Neural crest cell (in vitro differentiated cells): Measurements from ENCODE around the gene CASP2. TPM values are rescaled to one million over a fixed set of nuclear protein-coding genes. Genes with fewer than 3 reads are reported as not detected.

Source experiments
- DNase-seq: peaks from one replicate; pipeline ENCODE4 v3.0.0; 2021; ENCODE audit warnings: low read depth, mixed read lengths, low spot score
- H3K27ac Mint-ChIP-seq: one replicate; pipeline ENCODE4 v1.8.0; 2021; ENCODE audit warnings: mild to moderate bottlenecking, mixed read lengths; ENCODE audit not compliant: unreplicated experiment
- H3K27me3 Mint-ChIP-seq: 2 replicates; pipeline ENCODE4 v1.8.0; 2021; ENCODE audit warnings: low read depth, mild to moderate bottlenecking, mixed read lengths
- H3K36me3 Mint-ChIP-seq: 2 replicates; pipeline ENCODE4 v1.8.0; 2021; ENCODE audit warnings: low read depth, mild to moderate bottlenecking, mixed read lengths
- H3K4me1 Mint-ChIP-seq: 2 replicates; pipeline ENCODE4 v1.8.0; 2021; ENCODE audit warnings: mixed read lengths
- H3K4me3 Mint-ChIP-seq: one replicate; pipeline ENCODE4 v1.8.0; 2021; ENCODE audit warnings: mild to moderate bottlenecking, mixed read lengths
- H3K9me3 Mint-ChIP-seq: 2 replicates; pipeline ENCODE4 v1.8.0; 2021; ENCODE audit warnings: mixed read lengths
- long read RNA-seq: library from polyadenylated mRNA; unstranded; transcript quantifications from one replicate; pipeline ENCODE4 v2.0.0, GENCODE V29; 2020
- total RNA-seq: library from RNA; stranded (reverse); gene quantifications from 2 replicates; pipeline ENCODE4 v1.2.1, GENCODE V29; 2021
- TF ChIP-seq, protein P1 (sequence below): fragments of 200-600 bp; sonication (generic); conservative IDR thresholded peaks from 2 replicates; pipeline ENCODE4 v1.5.0; 2021; ENCODE audit warnings: antibody characterized with exemption, mild to moderate bottlenecking

CASP2 gene
- total RNA-seq, result 72.8 and 76.2 TPM in 2 replicates
- long read RNA-seq, full-length matches to known transcripts, result 1 of 8 reads
- long read RNA-seq, partial matches to known transcripts, result 0 of 8 reads
- long read RNA-seq, other reads (novel, unspliced or antisense), result 7 of 8 reads

- H3K9me3 Mint-ChIP-seq, result peaks cover 10% of the 10 kb centered on the region
- peaks cover 10% of the 10 kb centered on the region for H3K36me3 Mint-ChIP-seq
- H3K27ac Mint-ChIP-seq, result peak within 1 kb of the TSS; percentile 98
- peaks cover 72% of the 10 kb centered on the region for H3K4me1 Mint-ChIP-seq
- peak within 1 kb of the TSS; percentile 98 for H3K4me3 Mint-ChIP-seq
- no peaks in the 10 kb centered on the region for H3K27me3 Mint-ChIP-seq
- DNase-seq, result peak; percentile 94
- TF ChIP-seq, protein P1, sequence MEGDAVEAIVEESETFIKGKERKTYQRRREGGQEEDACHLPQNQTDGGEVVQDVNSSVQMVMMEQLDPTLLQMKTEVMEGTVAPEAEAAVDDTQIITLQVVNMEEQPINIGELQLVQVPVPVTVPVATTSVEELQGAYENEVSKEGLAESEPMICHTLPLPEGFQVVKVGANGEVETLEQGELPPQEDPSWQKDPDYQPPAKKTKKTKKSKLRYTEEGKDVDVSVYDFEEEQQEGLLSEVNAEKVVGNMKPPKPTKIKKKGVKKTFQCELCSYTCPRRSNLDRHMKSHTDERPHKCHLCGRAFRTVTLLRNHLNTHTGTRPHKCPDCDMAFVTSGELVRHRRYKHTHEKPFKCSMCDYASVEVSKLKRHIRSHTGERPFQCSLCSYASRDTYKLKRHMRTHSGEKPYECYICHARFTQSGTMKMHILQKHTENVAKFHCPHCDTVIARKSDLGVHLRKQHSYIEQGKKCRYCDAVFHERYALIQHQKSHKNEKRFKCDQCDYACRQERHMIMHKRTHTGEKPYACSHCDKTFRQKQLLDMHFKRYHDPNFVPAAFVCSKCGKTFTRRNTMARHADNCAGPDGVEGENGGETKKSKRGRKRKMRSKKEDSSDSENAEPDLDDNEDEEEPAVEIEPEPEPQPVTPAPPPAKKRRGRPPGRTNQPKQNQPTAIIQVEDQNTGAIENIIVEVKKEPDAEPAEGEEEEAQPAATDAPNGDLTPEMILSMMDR, result peak; percentile 52
Measured at GRCh38 chr7:143287935-143288826, at the start of gene CASP2. Gene CASP2, plus strand, starts transcription at chr7:143288351. Its CDS starts 105 bp downstream, at chr7:143288456.

GRCh38 chr7:143239813-143240212, 48.3 kb upstream of the CASP2 start:
- H3K27me3 Mint-ChIP-seq, result peaks cover 3% of the 10 kb centered on the region
- H3K27ac Mint-ChIP-seq, result no peak overlapping the region
- H3K9me3 Mint-ChIP-seq, result peaks cover 13% of the 10 kb centered on the region
- no peak overlapping the region for H3K4me3 Mint-ChIP-seq
- peaks cover 8% of the 10 kb centered on the region for H3K36me3 Mint-ChIP-seq
- DNase-seq, result no peak
- H3K4me1 Mint-ChIP-seq, result peaks cover 18% of the 10 kb centered on the region
- TF ChIP-seq, protein P1, result no peak

- peaks cover 18% of the 10 kb centered on the region for H3K4me1 Mint-ChIP-seq
- TF ChIP-seq, protein P1, result peak; percentile 97
- H3K9me3 Mint-ChIP-seq, result peaks cover 13% of the 10 kb centered on the region
- no peak overlapping the region for H3K27ac Mint-ChIP-seq
- peak; percentile 46 for DNase-seq
- H3K27me3 Mint-ChIP-seq, result peaks cover 3% of the 10 kb centered on the region
- H3K4me3 Mint-ChIP-seq, result no peak overlapping the region
- H3K36me3 Mint-ChIP-seq, result peaks cover 8% of the 10 kb centered on the region
Measured at GRCh38 chr7:143240291-143241168, 47.6 kb upstream of the CASP2 start.

DNA sequence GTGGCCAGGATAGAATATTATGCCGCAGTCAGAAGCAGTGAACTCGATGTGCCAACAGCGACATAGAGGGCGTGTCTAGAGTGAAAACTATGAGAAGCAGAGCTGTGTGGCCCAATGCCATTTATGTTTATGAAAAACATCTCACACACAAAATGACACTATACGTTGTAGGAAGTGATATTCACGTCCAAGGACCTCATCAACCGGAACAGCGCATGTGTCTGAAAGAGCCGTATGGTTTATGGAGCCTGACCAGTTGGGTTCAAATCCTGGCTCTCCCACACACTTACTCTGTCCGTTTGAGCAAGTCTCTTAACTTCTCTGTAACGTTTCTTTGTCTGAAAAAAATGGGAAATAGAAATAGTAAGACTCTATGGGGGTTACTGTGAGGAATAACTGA, 45.8 kb upstream of the CASP2 start:
- DNase-seq, result no peak
- peaks cover under 1% of the 10 kb centered on the region for H3K9me3 Mint-ChIP-seq
- H3K36me3 Mint-ChIP-seq, result peaks cover 2% of the 10 kb centered on the region
- H3K4me1 Mint-ChIP-seq, result peaks cover 18% of the 10 kb centered on the region
- no peak overlapping the region for H3K4me3 Mint-ChIP-seq
- TF ChIP-seq, protein P1, result no peak
- no peak overlapping the region for H3K27ac Mint-ChIP-seq
- no peaks in the 10 kb centered on the region for H3K27me3 Mint-ChIP-seq

GRCh38 chr7:143243111-143243510, 45.0 kb upstream of the CASP2 start:
- Mint-ChIP-seq H3K27ac (no peak overlapping the region), H3K4me3 (no peak overlapping the region), H3K36me3 (peaks cover 2% of the 10 kb centered on the region), H3K9me3 (no peaks in the 10 kb centered on the region), H3K27me3 (no peaks in the 10 kb centered on the region), H3K4me1 (peaks cover 18% of the 10 kb centered on the region)
- DNase-seq, result no peak
- TF ChIP-seq, protein P1, result no peak
